GM21717 (cell line): ENCODE measurements around the gene MSRB3.
"Not testable (repeated sequence)": the region's sequence is repeated elsewhere in the genome, so short reads cannot be mapped to it uniquely, and the experiment has no call there.

Source experiments
- ATAC-seq: cut with Tn5 transposase; IDR thresholded peaks from one replicate; pipeline ENCODE4 v1.9.1; 2021; ENCODE audit warnings: mild to moderate bottlenecking, moderate library complexity; ENCODE audit not compliant: unreplicated experiment

MSRB3 gene

DNA sequence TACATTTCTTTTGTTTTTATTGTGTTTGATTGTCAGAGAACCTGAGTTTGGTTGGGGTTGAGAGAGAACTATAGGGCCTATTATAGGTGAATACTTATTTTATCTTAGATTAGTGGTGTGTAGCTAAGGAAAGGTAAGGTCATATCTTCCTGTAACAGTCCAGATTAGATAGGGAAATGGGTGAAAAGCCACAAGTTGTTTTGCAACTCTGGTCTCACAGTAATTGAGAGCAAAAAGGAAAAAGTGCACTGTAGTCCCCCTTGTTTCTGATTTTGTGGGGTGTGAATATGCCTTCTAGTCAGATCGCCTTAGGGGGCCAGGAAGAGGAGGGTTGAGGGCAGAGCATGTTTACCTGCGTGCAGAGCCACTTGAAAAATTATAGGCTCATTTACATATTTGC, 8.9 kb downstream of the MSRB3 start:
- ATAC-seq = no peak

DNA sequence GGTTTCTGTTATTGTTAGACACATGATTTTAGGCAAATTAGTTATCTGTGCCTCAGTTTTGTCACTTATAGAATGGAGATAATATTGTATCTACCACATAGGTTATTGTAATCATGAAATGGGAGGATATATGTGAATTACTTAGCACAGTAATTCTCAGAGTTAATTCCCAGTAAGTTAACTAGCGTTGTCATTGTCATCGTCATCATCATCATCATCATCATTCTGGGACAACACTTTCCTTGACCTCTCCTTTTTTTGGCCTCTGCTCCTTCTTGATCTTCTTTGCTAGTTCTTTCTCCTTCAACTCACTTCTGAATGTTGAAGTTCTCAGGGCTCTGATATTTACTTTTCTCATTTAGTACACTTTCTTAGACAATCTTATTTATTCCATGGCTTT, 13.8 kb downstream of the MSRB3 start:
- no peak for ATAC-seq

DNA sequence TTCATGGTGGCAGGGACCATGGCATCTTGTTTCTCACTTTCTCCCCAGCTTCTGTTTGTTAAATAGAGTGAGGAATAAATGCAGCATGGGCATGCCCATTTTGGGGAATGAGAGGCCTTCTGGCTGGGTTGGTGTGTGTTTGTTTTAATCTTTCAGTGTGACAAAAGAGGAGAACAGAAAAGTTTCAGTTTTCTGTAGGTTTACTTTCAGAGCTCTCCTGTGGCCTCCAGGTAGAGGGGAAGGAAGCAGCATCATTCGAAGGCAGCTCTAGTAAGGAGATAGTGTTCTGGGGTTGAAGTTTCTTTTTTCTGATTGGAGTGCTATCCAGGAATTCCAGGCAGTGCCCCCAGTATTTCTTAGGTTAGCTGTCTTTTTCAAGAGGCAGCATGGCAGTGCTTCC, 15.3 kb downstream of the MSRB3 start:
- ATAC-seq = no peak

DNA sequence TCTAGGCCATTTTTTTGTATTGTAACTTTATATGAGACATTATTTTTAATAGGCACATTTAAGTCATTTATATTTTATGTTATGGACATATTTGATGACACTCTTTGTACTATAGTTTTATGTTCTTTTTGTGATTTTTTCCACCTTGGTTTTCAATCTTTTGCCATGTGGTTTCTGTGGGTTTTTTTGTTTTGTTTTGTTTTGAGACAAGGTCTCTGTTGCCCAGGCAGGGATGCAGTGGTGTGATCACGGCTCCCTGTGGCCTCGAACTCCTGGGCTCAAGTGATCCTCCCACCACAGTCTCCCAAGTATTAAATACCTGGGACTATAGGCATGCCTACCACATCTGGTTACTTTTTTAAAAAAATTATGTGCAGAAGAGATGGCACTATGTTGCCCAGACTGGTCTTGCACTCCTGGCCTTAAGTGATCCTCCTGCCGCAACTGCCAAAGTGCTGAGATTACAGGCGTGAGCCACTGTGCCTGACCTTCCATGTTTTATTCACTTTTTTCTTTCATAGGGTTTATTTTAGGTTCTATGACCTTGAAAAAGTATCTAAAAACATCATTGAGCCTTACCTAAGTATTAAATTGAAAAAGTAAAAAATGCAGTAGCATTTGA, 16.3 kb downstream of the MSRB3 start:
- no peak for ATAC-seq

DNA sequence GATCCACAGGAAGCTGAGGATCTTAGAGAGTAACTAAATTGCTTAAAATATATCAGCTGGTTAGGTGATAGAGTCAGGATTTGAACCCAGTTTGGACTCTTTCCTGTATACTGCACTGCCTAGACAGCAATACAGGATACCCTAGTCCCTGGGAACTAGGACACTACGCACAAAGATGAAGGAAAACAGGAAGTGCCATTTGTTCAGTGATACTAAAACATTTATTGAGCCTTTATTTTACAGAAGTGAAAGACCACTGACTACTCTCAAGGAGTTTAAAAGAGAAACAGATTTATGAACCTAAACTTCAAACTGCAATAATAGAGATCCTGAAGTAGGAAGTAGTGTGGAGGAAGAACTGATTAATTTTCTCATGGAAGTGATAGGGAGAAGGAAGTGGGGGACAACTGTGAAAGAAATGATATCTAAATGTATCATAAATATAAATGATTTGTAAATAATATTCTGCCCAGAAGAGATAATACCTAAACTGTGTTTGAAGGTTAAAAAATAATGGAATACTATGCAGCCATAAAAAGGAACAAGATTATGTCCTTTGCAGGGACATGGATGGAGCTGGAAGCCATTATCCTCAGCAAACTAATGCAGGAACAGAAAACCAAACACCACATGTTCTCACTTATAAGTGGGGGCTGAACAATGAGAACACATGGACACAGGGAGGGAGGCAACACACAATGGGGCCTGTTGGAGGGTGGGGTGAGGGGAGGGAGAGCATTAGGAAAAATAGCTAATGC, 18.2 kb downstream of the MSRB3 start:
- ATAC-seq = no peak

DNA sequence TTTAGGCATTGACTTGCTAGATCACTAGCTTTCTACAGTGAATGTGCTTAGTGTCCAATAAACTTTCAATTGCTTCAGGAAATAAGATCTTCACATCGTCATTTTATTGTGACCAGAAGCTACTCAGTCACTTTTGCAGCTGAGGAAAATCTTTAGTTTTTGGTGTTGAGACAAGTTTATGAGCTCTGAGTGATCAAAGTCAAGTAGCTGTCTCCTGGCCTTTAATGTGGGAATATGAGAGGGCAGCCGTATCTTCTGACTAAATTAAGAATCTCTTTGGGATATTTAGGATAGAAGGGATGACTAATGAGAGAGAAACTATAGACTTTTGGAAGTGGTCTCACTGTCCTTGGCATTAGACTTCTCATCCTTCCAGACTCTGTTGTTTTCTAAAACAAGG, 21.6 kb downstream of the MSRB3 start:
- ATAC-seq = no peak

DNA sequence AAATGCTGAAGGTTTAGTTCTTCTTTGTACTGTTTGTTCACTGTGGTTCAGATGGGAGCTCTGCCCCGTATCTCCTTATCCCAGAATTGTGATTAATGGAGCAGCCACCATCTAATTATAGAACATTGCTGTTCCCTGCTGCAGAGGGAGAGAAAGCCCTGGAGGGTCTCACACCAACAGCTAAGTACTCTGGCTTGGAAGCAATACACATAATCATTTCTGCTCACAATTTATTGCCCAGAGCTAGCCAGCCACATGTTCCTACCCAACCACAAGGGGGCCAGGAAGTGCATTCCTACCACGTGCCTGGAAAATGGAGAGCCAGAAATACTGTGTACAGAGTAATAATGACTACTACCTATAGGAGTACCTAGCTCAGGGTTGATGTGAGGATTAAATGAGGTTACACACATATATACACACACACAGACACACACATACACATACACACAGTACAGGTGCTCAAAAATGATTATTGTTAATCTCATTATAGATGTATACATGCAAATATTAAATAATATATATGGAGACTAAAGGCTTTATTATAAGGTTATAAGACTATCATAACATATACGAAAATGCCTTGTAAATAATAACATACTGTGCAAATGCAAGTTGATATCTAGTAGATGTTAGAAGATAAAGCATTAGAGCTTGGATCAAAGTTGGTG, 22.3 kb downstream of the MSRB3 start:
- ATAC-seq = no peak

DNA sequence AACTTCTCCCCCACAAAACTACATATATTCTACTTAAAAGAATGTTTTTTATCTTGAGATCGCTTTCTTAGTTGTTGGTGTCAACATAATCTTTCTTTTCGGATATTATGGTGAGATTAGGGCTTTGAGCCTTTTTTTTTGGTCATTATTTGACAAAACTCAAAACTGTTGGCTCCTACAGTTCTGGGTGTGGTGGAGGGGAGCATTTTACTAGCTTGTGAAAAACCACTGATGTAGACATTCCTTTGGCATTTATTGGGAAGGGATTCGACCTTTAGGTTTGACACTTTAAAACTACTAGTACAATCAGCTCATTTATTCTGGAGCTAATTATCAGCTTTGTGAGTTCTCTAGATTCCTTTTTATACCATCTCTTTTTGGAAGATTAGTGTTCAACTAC, 24.4 kb downstream of the MSRB3 start:
- no peak for ATAC-seq

DNA sequence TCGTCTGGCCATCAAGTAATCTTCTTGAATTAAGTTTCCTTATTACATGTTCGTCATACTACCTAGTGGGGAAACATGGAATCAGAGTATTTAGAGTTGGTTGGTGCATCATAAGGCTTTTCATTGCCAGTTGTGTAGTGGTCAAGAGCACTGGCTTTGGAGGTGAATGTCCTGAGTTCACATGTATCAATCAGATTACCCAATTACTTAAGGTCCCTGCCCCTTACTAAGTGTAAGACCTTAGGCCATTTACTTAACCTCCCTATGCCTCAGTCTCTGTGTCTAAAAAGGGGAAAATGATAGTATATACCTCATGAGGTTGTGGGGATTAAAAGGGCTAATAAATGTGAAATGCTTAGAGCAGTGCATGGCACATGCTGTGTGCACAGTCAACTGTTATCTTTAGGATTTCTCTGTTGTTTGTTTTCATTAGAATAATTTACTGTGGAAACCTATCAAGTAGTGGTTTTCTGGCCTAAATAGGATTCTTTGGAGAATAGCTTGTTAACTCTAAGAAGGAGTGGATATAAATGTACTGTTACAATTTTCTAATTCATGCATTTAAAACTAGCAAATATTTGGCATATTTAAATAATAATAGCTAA, 27.0 kb downstream of the MSRB3 start:
- no peak for ATAC-seq

DNA sequence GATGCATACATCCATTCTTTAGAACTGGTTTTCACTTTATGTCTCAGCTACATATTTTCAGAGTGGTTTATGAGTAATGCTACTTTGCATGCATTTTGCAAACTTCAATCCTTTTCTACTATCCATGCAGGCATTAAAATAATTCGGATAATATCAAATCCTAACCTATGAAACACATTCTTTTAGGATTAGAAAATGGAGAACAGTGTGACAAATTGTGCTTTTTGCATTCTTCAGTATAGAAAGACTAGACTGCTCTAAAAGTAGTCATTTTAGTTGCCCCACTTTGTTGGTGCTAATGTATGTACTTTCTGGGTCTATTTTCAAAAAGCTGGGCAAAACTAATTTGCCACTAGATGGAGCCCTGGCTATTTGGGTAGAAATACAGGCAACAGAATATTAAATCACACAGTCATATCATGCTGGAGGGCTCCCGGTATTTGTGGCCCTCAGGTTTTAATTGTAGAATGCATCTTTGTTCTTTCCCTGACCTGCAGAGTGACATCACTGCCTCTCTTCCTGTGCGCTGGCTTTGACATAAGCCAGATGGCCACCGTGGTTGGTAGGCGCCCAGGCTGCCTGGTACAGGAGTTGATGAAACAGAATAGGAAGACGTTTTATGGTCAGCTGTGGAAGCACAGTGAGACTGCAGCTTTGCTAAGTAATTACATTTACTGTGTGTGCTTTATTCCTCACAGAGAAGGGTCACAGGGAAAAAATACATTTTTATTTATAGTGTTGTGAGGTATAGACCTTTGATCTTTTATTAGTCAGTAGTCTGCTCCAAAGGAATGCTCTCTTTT, 28.1 kb downstream of the MSRB3 start:
- ATAC-seq = no peak

DNA sequence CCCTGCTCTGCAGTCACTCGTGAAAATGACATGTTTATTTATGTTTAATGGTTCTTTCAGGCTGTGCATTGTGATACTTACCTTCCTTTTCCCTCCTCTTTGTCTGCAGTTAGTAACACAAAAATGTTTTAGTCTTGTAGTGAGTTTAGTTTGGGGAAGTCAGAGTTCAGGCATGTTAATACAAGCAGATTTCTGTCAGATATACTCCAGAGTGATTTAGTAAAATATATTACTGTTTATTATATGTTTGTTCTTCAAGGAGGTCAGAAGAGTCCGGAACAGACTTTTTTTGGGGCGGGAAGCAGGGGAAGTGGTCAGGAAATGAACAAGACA, 28.7 kb downstream of the MSRB3 start:
- no peak for ATAC-seq

DNA sequence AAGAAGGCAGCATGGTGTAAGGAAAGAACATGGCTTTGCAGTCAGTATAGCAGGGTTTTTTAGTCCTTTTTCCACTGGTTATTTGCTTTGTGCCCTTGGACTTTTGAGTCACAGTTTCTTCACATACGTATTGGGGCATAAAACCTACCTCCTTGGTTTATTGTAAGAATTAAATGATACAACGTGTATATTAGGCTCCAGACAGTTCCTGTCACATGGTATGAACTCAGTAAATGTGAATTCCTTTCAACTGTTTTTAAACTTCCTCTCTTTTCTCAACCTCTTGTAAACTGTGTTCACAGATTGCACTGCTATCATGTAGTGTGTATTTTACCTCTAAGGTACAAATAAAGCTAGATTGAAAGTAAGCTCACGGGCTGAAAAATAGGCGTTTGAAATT, 29.5 kb downstream of the MSRB3 start:
- no peak for ATAC-seq

DNA sequence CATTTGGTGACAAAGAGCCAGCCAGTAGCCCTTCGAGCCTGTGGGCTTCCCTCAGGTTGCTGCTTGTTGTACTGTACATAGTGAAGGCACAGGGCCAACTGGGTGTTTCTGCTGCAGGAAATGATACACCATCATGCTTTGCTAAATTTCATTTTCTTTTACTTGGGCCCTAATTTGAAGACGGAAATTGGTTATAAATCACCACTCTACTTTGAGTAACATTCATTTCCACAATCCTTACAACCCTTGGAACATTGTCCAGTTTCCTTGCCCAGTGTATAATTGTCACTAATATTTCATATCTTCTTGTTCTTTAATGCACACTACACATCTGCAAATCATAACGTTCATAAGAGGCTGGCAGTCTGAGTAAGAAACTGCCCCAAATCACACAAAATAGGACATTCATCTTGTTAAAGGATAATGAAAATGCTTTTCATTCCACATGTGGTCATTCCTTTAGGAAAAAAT, 30.2 kb downstream of the MSRB3 start:
- ATAC-seq = no peak

DNA sequence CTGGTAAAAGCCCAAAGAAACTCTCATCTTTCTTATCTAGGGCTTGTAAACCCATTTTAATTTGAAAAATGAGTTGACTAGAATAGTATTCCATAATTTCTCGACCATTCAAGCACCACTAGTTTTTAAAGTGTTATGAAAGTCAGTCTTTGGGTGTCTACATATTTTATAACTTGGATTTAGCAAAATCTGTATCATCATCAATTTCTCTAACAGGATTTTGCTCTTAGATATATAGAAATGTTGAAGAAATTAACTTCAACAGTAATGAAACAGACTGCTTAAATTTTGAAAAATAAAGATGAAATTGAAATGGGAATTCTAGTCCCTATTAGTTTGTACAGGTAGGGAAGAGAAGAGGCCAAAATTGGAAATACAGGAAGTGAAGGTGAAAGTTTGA, 32.8 kb downstream of the MSRB3 start:
- ATAC-seq = no peak

DNA sequence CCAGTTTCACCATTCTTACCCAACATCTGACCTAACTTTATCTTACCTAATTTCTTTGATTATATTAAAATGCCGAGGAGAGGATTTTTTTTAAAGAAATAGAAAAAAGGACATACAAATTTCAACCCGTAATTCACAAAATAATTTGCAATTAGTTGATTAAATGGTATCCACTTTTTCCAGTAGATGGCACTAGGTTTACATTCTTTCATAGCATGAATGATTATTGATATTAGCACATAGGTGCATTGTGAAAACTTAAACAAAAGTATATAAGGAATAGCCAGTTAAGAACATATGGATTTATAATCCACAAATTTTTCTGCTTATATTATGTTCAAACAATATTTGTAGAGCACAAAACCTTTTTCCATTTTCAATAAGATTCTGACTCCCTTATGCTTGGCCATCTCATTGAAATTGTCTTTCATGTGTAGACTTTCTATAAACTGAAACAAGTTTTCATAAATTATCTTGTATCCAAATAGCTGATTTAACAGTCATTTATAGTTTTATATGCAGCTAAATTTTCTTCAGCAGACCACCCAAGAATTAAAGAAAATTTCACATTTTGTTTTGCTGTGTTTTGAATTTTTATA, 35.3 kb downstream of the MSRB3 start:
- no peak for ATAC-seq

DNA sequence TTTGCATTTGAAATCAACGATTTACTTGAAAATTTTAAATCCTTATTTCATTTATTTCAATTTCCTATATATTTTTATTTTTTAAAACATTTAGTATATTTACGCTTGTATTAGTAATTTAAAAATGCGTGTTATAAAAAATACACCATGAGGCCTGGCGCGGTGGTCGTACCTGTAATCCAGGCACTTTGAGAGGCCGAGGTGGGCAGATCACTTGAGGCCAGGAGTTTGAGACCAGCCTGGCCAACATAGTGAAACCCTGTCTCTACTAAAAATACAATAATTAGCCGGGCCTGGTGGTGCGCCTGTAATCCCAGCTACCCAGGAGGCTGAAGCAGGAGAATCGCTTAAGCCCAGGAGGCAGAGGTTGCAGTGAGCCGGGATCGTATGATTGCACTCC, 36.8 kb downstream of the MSRB3 start:
- not testable (repeated sequence) for ATAC-seq

DNA sequence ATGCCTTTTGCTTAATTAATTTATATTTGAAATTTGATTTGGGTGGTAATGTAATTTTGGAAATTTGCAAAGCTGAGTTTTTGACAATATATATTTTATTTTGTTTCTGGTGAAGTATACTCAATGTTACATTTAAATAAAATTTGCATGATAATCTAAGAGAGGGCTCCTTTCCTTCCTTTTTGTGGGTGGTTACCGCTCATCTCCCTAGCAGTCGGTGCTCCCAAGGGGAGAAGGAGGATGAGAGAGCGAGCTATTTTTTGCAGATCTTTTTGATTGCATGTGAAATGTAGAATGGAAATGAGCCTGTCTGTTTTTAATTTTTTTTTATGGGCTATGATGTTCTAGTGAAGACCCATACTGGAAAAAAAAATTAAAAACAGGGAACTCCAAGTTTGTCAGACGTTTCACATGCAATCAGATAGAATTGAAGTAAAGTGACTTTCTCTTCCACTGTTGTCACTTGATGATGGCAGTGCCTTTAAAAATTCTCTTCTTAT, 39.8 kb downstream of the MSRB3 start:
- no peak for ATAC-seq

DNA sequence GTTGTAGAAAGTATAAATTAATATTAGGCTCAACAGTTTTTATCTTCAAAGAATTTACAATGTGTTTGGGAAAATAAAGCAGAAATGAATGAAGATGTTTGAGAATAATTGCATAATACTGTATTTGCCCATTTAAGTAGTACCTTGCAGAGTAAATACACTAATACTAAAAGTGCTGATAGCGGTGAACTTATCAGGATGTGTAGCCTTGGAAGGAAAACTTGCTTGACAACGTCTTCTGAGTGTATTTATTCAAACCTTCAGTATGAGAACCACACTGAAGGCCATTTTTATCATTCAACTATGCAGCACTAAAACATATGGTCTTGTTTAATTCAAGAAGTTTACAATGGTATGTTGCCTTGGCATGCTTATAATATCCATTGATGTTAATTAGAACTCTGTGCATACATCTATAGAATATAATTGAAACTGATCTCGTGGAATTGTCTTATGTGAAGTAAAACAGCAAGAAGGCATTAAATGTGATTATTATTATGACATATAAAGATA, 41.3 kb downstream of the MSRB3 start:
- no peak for ATAC-seq

DNA sequence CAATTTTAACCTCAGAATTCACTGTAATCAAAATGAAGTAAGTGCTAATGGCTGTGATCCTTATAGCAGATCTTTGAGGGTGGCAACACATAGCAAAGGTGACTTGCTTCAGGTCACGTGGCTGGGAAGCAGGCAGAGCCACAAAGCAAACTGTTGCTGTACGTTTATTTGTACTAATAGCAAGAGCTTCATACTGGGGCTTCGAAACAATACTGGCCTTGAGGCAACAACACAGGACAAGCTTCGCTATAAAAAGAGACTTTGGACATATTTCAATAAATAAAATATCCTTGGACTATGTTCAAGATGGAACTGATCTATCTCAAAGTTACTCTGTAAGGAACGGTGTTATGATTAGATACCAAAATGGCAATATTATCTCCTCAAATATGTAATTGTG, 44.6 kb downstream of the MSRB3 start:
- no peak for ATAC-seq

DNA sequence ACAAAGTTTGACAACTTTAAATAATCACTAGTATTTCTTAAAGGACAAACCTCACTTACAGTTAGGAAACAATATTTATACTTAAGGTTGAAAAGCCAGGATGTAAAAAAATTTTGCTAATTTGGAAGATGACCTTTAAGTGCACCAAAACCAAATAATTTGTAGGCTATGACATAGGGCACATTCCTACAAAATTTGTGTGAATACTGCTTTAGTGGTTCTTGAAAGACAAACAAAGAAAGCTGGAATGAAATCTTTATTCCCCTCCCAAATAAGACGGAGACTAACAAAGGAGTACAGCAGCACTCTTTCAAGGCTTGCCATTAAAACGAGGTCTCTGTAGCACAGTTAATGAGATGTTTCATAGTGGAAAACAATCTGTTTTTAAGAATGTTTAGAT, 45.6 kb downstream of the MSRB3 start:
- ATAC-seq = no peak
